GM13976 (cell line): ENCODE data around the gene RTRAF.

Experiments used
- DNase-seq: peaks from one replicate; pipeline ENCODE4 v3.0.0; 2012; ENCODE audit warnings: low spot score
- CTCF ChIP-seq: IDR thresholded peaks from 2 replicates; pipeline ENCODE4 v1.5.1; 2012; ENCODE audit warnings: borderline replicate concordance, mild to moderate bottlenecking; ENCODE audit not compliant: insufficient read depth; ENCODE audit errors: extremely low read depth, missing control alignments, control extremely low read depth
- in situ Hi-C: fragments of 300-500 bp; cut with MboI; formaldehyde crosslinking; loops from one replicate; pipeline ENCODE4 v1.12.0; 2022; ENCODE audit warnings: low sequenced_read_pairs, mixed read lengths, inconsistent platforms; ENCODE audit not compliant: unreplicated experiment

Gene RTRAF

GRCh38 chr14:52023518-52023917 is 34.2 kb downstream of the RTRAF start:
- in situ Hi-C loops = no loop called here
- no peak for DNase-seq
- no peak for TF ChIP-seq CTCF

- no peak for TF ChIP-seq CTCF
- no peak for DNase-seq
- in situ Hi-C loops = no loop called here
Measured at GRCh38 chr14:52025310-52025709, 36.0 kb downstream of the RTRAF start.

- no peak for DNase-seq
- in situ Hi-C loops = no loop called here
- TF ChIP-seq CTCF = no peak
Measured at GRCh38 chr14:52026017-52026660, 36.8 kb downstream of the RTRAF start.

- in situ Hi-C loops = no loop called here
- TF ChIP-seq CTCF = no peak
- no peak for DNase-seq
Measured at GRCh38 chr14:52026901-52027300, 37.6 kb downstream of the RTRAF start.

- in situ Hi-C loops = no loop called here
- no peak for DNase-seq
- no peak for TF ChIP-seq CTCF
Measured at GRCh38 chr14:52029881-52030280, 40.5 kb downstream of the RTRAF start.

- in situ Hi-C loops = no loop called here
- no peak for DNase-seq
- no peak for TF ChIP-seq CTCF
Measured at GRCh38 chr14:52031781-52032180, 42.4 kb downstream of the RTRAF start.
